Measurements from ENCODE around the gene RAD23B.

RAD23B gene

GRCh38 chr9:107312376-107313050, 29.4 kb downstream of the RAD23B start:
- no peaks in the 10 kb centered on the region for H3K27me3 Mint-ChIP-seq
- peaks cover 66% of the 10 kb centered on the region for H3K4me1 Mint-ChIP-seq
- peaks cover 45% of the 10 kb centered on the region for H3K36me3 Mint-ChIP-seq (ENCODE audit: insufficient read depth)
- H3K27ac Mint-ChIP-seq (ENCODE audit: low read depth): peak overlapping the region; percentile 6
- no peak for DNase-seq (ENCODE audit: low spot score in 2 of 2)
- no peak for ATAC-seq (replicated peaks; ENCODE audit: extremely low read depth, poor library complexity, severe bottlenecking)
- H3K4me3 Mint-ChIP-seq: no peak overlapping the region
- H3K9me3 Mint-ChIP-seq: no peaks in the 10 kb centered on the region

- Mint-ChIP-seq H3K4me1 (peaks cover 67% of the 10 kb centered on the region), H3K27me3 (no peaks in the 10 kb centered on the region), H3K9me3 (no peaks in the 10 kb centered on the region), H3K36me3 (ENCODE audit: insufficient read depth) (peaks cover 40% of the 10 kb centered on the region), H3K27ac (ENCODE audit: low read depth) (peak overlapping the region; percentile 6), H3K4me3 (no peak overlapping the region)
- no peak for DNase-seq (ENCODE audit: low spot score in 2 of 2)
- no peak for ATAC-seq (replicated peaks; ENCODE audit: extremely low read depth, poor library complexity, severe bottlenecking)
Measured at GRCh38 chr9:107313555-107314096, 30.5 kb downstream of the RAD23B start.

- Mint-ChIP-seq H3K9me3 (no peaks in the 10 kb centered on the region), H3K4me1 (peaks cover 56% of the 10 kb centered on the region), H3K4me3 (no peak overlapping the region), H3K27ac (ENCODE audit: low read depth) (no peak overlapping the region), H3K36me3 (ENCODE audit: insufficient read depth) (peaks cover 34% of the 10 kb centered on the region), H3K27me3 (no peaks in the 10 kb centered on the region)
- no peak for ATAC-seq (replicated peaks; ENCODE audit: extremely low read depth, poor library complexity, severe bottlenecking)
- DNase-seq (ENCODE audit: low spot score in 2 of 2): no peak
Measured at GRCh38 chr9:107314763-107315162, 31.7 kb downstream of the RAD23B start.

GRCh38 chr9:107316795-107317661, 33.9 kb downstream of the RAD23B start:
- peak overlapping the region; percentile 32 for H3K27ac Mint-ChIP-seq (ENCODE audit: low read depth)
- H3K36me3 Mint-ChIP-seq (ENCODE audit: insufficient read depth): peaks cover 32% of the 10 kb centered on the region
- no peaks in the 10 kb centered on the region for H3K9me3 Mint-ChIP-seq
- ATAC-seq (replicated peaks; ENCODE audit: extremely low read depth, poor library complexity, severe bottlenecking) (no peak), DNase-seq (ENCODE audit: low spot score in 2 of 2) (no peak)
- peaks cover 56% of the 10 kb centered on the region for H3K4me1 Mint-ChIP-seq
- H3K4me3 Mint-ChIP-seq: no peak overlapping the region
- no peaks in the 10 kb centered on the region for H3K27me3 Mint-ChIP-seq

GRCh38 chr9:107322643-107323042, 39.6 kb downstream of the RAD23B start:
- Mint-ChIP-seq H3K4me1 (peaks cover 25% of the 10 kb centered on the region), H3K4me3 (no peak overlapping the region)
- no peak for ATAC-seq (replicated peaks; ENCODE audit: extremely low read depth, poor library complexity, severe bottlenecking)

GRCh38 chr9:107323836-107324585, 40.9 kb downstream of the RAD23B start:
- H3K4me1 Mint-ChIP-seq: peaks cover 24% of the 10 kb centered on the region
- H3K9me3 Mint-ChIP-seq: no peaks in the 10 kb centered on the region
- no peak overlapping the region for H3K27ac Mint-ChIP-seq (ENCODE audit: low read depth)
- no peaks in the 10 kb centered on the region for H3K27me3 Mint-ChIP-seq
- no peak for ATAC-seq (replicated peaks; ENCODE audit: extremely low read depth, poor library complexity, severe bottlenecking)
- no peak overlapping the region for H3K4me3 Mint-ChIP-seq
- H3K36me3 Mint-ChIP-seq (ENCODE audit: insufficient read depth): peaks cover 46% of the 10 kb centered on the region
- DNase-seq (ENCODE audit: low spot score in 2 of 2): no peak

More at GRCh38 chr9:107322643-107323042, 39.6 kb downstream of the RAD23B start:
- no peak for DNase-seq (ENCODE audit: low spot score in 2 of 2)
- H3K27me3 Mint-ChIP-seq: no peaks in the 10 kb centered on the region
- H3K27ac Mint-ChIP-seq (ENCODE audit: low read depth): no peak overlapping the region
- no peaks in the 10 kb centered on the region for H3K9me3 Mint-ChIP-seq
- peaks cover 44% of the 10 kb centered on the region for H3K36me3 Mint-ChIP-seq (ENCODE audit: insufficient read depth)

- H3K4me3 Mint-ChIP-seq: no peak overlapping the region
- H3K27me3 Mint-ChIP-seq: no peaks in the 10 kb centered on the region
- no peaks in the 10 kb centered on the region for H3K9me3 Mint-ChIP-seq
- DNase-seq (ENCODE audit: low spot score in 2 of 2) (no peak), ATAC-seq (replicated peaks; ENCODE audit: extremely low read depth, poor library complexity, severe bottlenecking) (no peak)
- no peak overlapping the region for H3K27ac Mint-ChIP-seq (ENCODE audit: low read depth)
- H3K36me3 Mint-ChIP-seq (ENCODE audit: insufficient read depth): peaks cover 50% of the 10 kb centered on the region
- peaks cover 17% of the 10 kb centered on the region for H3K4me1 Mint-ChIP-seq
Measured at GRCh38 chr9:107325842-107326241, 42.8 kb downstream of the RAD23B start.

- no peaks in the 10 kb centered on the region for H3K9me3 Mint-ChIP-seq
- no peaks in the 10 kb centered on the region for H3K27me3 Mint-ChIP-seq
- H3K27ac Mint-ChIP-seq (ENCODE audit: low read depth): no peak overlapping the region
- H3K36me3 Mint-ChIP-seq (ENCODE audit: insufficient read depth): peaks cover 65% of the 10 kb centered on the region
- no peak for DNase-seq (ENCODE audit: low spot score in 2 of 2)
- no peak for ATAC-seq (replicated peaks; ENCODE audit: extremely low read depth, poor library complexity, severe bottlenecking)
- H3K4me3 Mint-ChIP-seq: no peak overlapping the region
- H3K4me1 Mint-ChIP-seq: peaks cover 23% of the 10 kb centered on the region
Measured at GRCh38 chr9:107328510-107328909, 45.4 kb downstream of the RAD23B start.

GRCh38 chr9:107330420-107330819, 47.3 kb downstream of the RAD23B start:
- Mint-ChIP-seq H3K4me1 (peaks cover 23% of the 10 kb centered on the region), H3K27ac (ENCODE audit: low read depth) (no peak overlapping the region), H3K36me3 (ENCODE audit: insufficient read depth) (peaks cover 52% of the 10 kb centered on the region), H3K27me3 (no peaks in the 10 kb centered on the region), H3K4me3 (no peak overlapping the region), H3K9me3 (no peaks in the 10 kb centered on the region)
- DNase-seq (ENCODE audit: low spot score in 2 of 2) (no peak), ATAC-seq (replicated peaks; ENCODE audit: extremely low read depth, poor library complexity, severe bottlenecking) (no peak)

- Mint-ChIP-seq H3K4me3 (no peak overlapping the region), H3K4me1 (peaks cover 12% of the 10 kb centered on the region), H3K36me3 (ENCODE audit: insufficient read depth) (peaks cover 40% of the 10 kb centered on the region)
Measured at GRCh38 chr9:107332883-107333282, 49.8 kb downstream of the RAD23B start.

GRCh38 chr9:107333363-107333762, 50.3 kb downstream of the RAD23B start:
- H3K4me3 Mint-ChIP-seq: no peak overlapping the region
- no peaks in the 10 kb centered on the region for H3K9me3 Mint-ChIP-seq
- no peak for DNase-seq (ENCODE audit: low spot score in 2 of 2)
- no peak for ATAC-seq (replicated peaks; ENCODE audit: extremely low read depth, poor library complexity, severe bottlenecking)
- peaks cover 7% of the 10 kb centered on the region for H3K4me1 Mint-ChIP-seq
- H3K36me3 Mint-ChIP-seq (ENCODE audit: insufficient read depth): peaks cover 40% of the 10 kb centered on the region
- H3K27ac Mint-ChIP-seq (ENCODE audit: low read depth): peak overlapping the region; percentile 10
- no peaks in the 10 kb centered on the region for H3K27me3 Mint-ChIP-seq

More at GRCh38 chr9:107332883-107333282, 49.8 kb downstream of the RAD23B start:
- Mint-ChIP-seq H3K27ac (ENCODE audit: low read depth) (peak overlapping the region; percentile 10), H3K27me3 (no peaks in the 10 kb centered on the region), H3K9me3 (no peaks in the 10 kb centered on the region)
- ATAC-seq (replicated peaks; ENCODE audit: extremely low read depth, poor library complexity, severe bottlenecking) (no peak), DNase-seq (ENCODE audit: low spot score in 2 of 2) (no peak)

GRCh38 chr9:107334103-107334776, 51.2 kb downstream of the RAD23B start:
- H3K36me3 Mint-ChIP-seq (ENCODE audit: insufficient read depth): peaks cover 37% of the 10 kb centered on the region
- H3K27ac Mint-ChIP-seq (ENCODE audit: low read depth): no peak overlapping the region
- ATAC-seq (replicated peaks; ENCODE audit: extremely low read depth, poor library complexity, severe bottlenecking): no peak

More at GRCh38 chr9:107334103-107334776, 51.2 kb downstream of the RAD23B start:
- peaks cover 7% of the 10 kb centered on the region for H3K4me1 Mint-ChIP-seq
- no peaks in the 10 kb centered on the region for H3K9me3 Mint-ChIP-seq
- H3K4me3 Mint-ChIP-seq: no peak overlapping the region
- no peak for DNase-seq (ENCODE audit: low spot score in 2 of 2)
- H3K27me3 Mint-ChIP-seq: no peaks in the 10 kb centered on the region

All from central memory CD8-positive, alpha-beta T cell (primary cell).